Umbilical cord (tissue), 1 donor: Measurements from ENCODE around the gene XCR1. TPM values are rescaled to one million over a fixed set of nuclear protein-coding genes. Genes with fewer than 3 reads are reported as not detected.

Experiments used
- total RNA-seq: library from RNA; depleted of rRNA; stranded (reverse); fragments of >200 nt; gene quantifications from one replicate; pipeline ENCODE4 v1.2.3, GENCODE V29; 2014; ENCODE audit warnings: low replicate concordance; ENCODE audit not compliant: insufficient read depth

Gene XCR1
- total RNA-seq, 1 donor from 2014 or later, result 0.24 TPM

Other genes with a start within 250 kb of the XCR1 start
- gene SLC6A20, start 230.9 kb downstream of the XCR1 start, total RNA-seq, result 2.9 TPM
- 40.0 TPM for gene LZTFL1, start 185.4 kb downstream of the XCR1 start, total RNA-seq
- 0.48 TPM for gene CCR9, start 140.9 kb downstream of the XCR1 start, total RNA-seq
- 2.2 TPM for gene CXCR6, start 84.0 kb downstream of the XCR1 start, total RNA-seq
- gene FYCO1, start 31.7 kb downstream of the XCR1 start, total RNA-seq, result 26.7 TPM
- 11.1 TPM for gene CCR1, start 180.8 kb upstream of the XCR1 start, total RNA-seq
- 41.7 TPM for gene CCR3, start 215.0 kb upstream of the XCR1 start, total RNA-seq